H9 (cell line): ENCODE data around the gene KSR1. TPM values are rescaled to one million over a fixed set of nuclear protein-coding genes. Genes with fewer than 3 reads are reported as not detected.

Source experiments
- DNase-seq: peaks from one replicate; pipeline ENCODE4 v3.0.0-alpha.2; 2017
- H2AFZ ChIP-seq: one replicate; pipeline ENCODE4 v1.6.1; 2013; ENCODE audit warnings: mild to moderate bottlenecking, low read length, control low read depth, moderate library complexity
- H2AK5ac ChIP-seq: 2 replicates; pipeline ENCODE4 v1.6.1; 2013; ENCODE audit warnings: low read length, control low read depth, mixed read lengths; ENCODE audit not compliant: insufficient read length
- H2BK120ac ChIP-seq: one replicate; pipeline ENCODE4 v1.6.1; 2013; ENCODE audit warnings: low read depth, mild to moderate bottlenecking, low read length, control low read depth, inconsistent platforms; ENCODE audit not compliant: poor library complexity, severe bottlenecking
- H2BK12ac ChIP-seq: 2 replicates; pipeline ENCODE4 v1.6.1; 2013; ENCODE audit warnings: low read length, control low read depth, mixed read lengths, low read depth; ENCODE audit not compliant: insufficient read length
- H2BK15ac ChIP-seq: 2 replicates; pipeline ENCODE4 v1.6.1; 2013; ENCODE audit warnings: low read depth, low read length, control low read depth
- H2BK20ac ChIP-seq: one replicate; pipeline ENCODE4 v1.6.1; 2013; ENCODE audit warnings: low read depth, mild to moderate bottlenecking, low read length, control low read depth, inconsistent platforms; ENCODE audit not compliant: poor library complexity, severe bottlenecking
- H2BK5ac ChIP-seq: 2 replicates; pipeline ENCODE4 v1.6.1; 2013; ENCODE audit warnings: low read length, control low read depth, mixed read lengths; ENCODE audit not compliant: insufficient read length
- H3K14ac ChIP-seq: 2 replicates; pipeline ENCODE4 v1.6.1; 2013; ENCODE audit warnings: low read length, control low read depth; ENCODE audit not compliant: insufficient read depth
- H3K18ac ChIP-seq: 2 replicates; pipeline ENCODE4 v1.6.1; 2013; ENCODE audit warnings: low read depth, mild to moderate bottlenecking, mixed read lengths, low read length, control low read depth; ENCODE audit not compliant: insufficient read length
- H3K23ac ChIP-seq: 2 replicates; pipeline ENCODE4 v1.6.1; 2013; ENCODE audit warnings: low read length, control low read depth, mixed read lengths, low read depth; ENCODE audit not compliant: insufficient read length
- H3K23me2 ChIP-seq: 2 replicates; pipeline ENCODE4 v1.6.1; 2013; ENCODE audit warnings: low read depth, mild to moderate bottlenecking, mixed read lengths, low read length, control low read depth; ENCODE audit not compliant: insufficient read length, poor library complexity, severe bottlenecking
- H3K27ac ChIP-seq: 2 replicates; pipeline ENCODE4 v1.5.1; 2013; ENCODE audit warnings: low read length, control low read depth, mixed read lengths, low read depth; ENCODE audit not compliant: insufficient read length
- H3K27me3 ChIP-seq: 2 replicates; pipeline ENCODE4 v1.6.1; 2013; ENCODE audit warnings: low read length, control low read depth, inconsistent platforms; ENCODE audit not compliant: insufficient read depth
- H3K4ac ChIP-seq: 2 replicates; pipeline ENCODE4 v1.6.1; 2013; ENCODE audit warnings: low read depth, mild to moderate bottlenecking, control low read depth, inconsistent platforms, low read length, moderate library complexity
- H3K4me1 ChIP-seq: 2 replicates; pipeline ENCODE4 v1.6.1; 2013; ENCODE audit warnings: low read length, control low read depth, inconsistent platforms; ENCODE audit not compliant: insufficient read depth
- H3K4me2 ChIP-seq: 2 replicates; pipeline ENCODE4 v1.6.1; 2013; ENCODE audit warnings: low read length, control low read depth, mixed read lengths; ENCODE audit not compliant: insufficient read length, insufficient read depth
- H3K56ac ChIP-seq: 2 replicates; pipeline ENCODE4 v1.6.1; 2013; ENCODE audit warnings: low read depth, mild to moderate bottlenecking, mixed read lengths, low read length, control low read depth; ENCODE audit not compliant: insufficient read length
- H3K79me1 ChIP-seq: 2 replicates; pipeline ENCODE4 v1.6.1; 2013; ENCODE audit warnings: low read depth, mild to moderate bottlenecking, moderate library complexity, low read length, control low read depth, inconsistent platforms; ENCODE audit not compliant: insufficient read depth, poor library complexity, severe bottlenecking
- H3K79me2 ChIP-seq: 2 replicates; pipeline ENCODE4 v1.6.1; 2013; ENCODE audit warnings: low read length, control low read depth, inconsistent platforms; ENCODE audit not compliant: insufficient read depth
- H3K9ac ChIP-seq: 2 replicates; pipeline ENCODE4 v1.6.1; 2013; ENCODE audit warnings: low read length, control low read depth, mixed read lengths; ENCODE audit not compliant: insufficient read length; ENCODE audit errors: extremely low read depth
- H3K9me3 ChIP-seq: one replicate; pipeline ENCODE4 v1.6.1; 2013; ENCODE audit warnings: low read depth, low read length, inconsistent platforms; ENCODE audit not compliant: control insufficient read depth
- H3T11ph ChIP-seq: one replicate; pipeline ENCODE4 v1.6.1; 2013; ENCODE audit warnings: mild to moderate bottlenecking, low read length, control low read depth, inconsistent platforms
- H4K20me1 ChIP-seq: one replicate; pipeline ENCODE4 v1.6.1; 2013; ENCODE audit not compliant: control insufficient read depth, insufficient read length, insufficient read depth
- H4K5ac ChIP-seq: 2 replicates; pipeline ENCODE4 v1.6.1; 2013; ENCODE audit warnings: low read depth, mild to moderate bottlenecking, mixed read lengths, low read length, control low read depth; ENCODE audit not compliant: insufficient read length
- H4K8ac ChIP-seq: replicated peaks from 2 replicates; pipeline ENCODE4 v1.6.1; 2013; ENCODE audit warnings: low read length, control low read depth, mixed read lengths, low read depth; ENCODE audit not compliant: insufficient read length
- H4K91ac ChIP-seq: 2 replicates; pipeline ENCODE4 v1.6.1; 2013; ENCODE audit warnings: low read depth, mild to moderate bottlenecking, moderate library complexity, mixed read lengths, low read length, control low read depth; ENCODE audit not compliant: insufficient read length
- H3K27ac Mint-ChIP-seq, 3 experiments: 2 replicates in 2 of 3; 3 replicates in 1 of 3; pipeline ENCODE4 v1.8.0; 2020 to 2021; ENCODE audit warnings: mixed read lengths in 3 of 3, mild to moderate bottlenecking in 1 of 3, moderate library complexity in 1 of 3
- H3K27me3 Mint-ChIP-seq: 2 replicates; pipeline ENCODE4 v1.8.0; 2021; ENCODE audit warnings: low read depth, mild to moderate bottlenecking, moderate library complexity, mixed read lengths
- H3K36me3 Mint-ChIP-seq, 3 experiments: 2 replicates in 2 of 3; 3 replicates in 1 of 3; pipeline ENCODE4 v1.8.0; 2020 to 2021; ENCODE audit warnings: low read depth in 3 of 3, mixed read lengths in 3 of 3; ENCODE audit not compliant: insufficient read depth in 1 of 3
- H3K4me1 Mint-ChIP-seq, 2 experiments: 2 replicates each; pipeline ENCODE4 v1.8.0; 2020; ENCODE audit warnings: mixed read lengths in 2 of 2
- H3K4me3 Mint-ChIP-seq, 2 experiments: 2 replicates in 1 of 2; 3 replicates in 1 of 2; pipeline ENCODE4 v1.8.0; 2020 to 2021; ENCODE audit warnings: mild to moderate bottlenecking in 2 of 2, mixed read lengths in 2 of 2, moderate library complexity in 1 of 2
- H3K9me3 Mint-ChIP-seq, 2 experiments: 2 replicates in 1 of 2; 3 replicates in 1 of 2; pipeline ENCODE4 v1.8.0; 2020; ENCODE audit warnings: mild to moderate bottlenecking in 2 of 2, mixed read lengths in 2 of 2, moderate library complexity in 1 of 2
- WGBS: extraction: QIAGEN DNeasy Blood & Tissue Kit; methylation state at CpG from one replicate; pipeline ENCODE4 v1.1.7; 2013; ENCODE audit warnings: missing lambda C conversion rate, low lambda C conversion rate, mixed read lengths; ENCODE audit not compliant: insufficient read length; ENCODE audit errors: extremely low coverage; 5-methylcytosine and 5-hydroxymethylcytosine counted together
- total RNA-seq: library from RNA; stranded (reverse); gene quantifications from 2 replicates; pipeline ENCODE4 v1.2.1, GENCODE V29; 2021
- TF ChIP-seq, protein P1 (sequence below): fragments of 200-600 bp; sonication (generic); conservative IDR thresholded peaks from 3 replicates; pipeline ENCODE4 v1.8.0; 2021; ENCODE audit warnings: antibody characterized with exemption, mild to moderate bottlenecking

KSR1 gene
- total RNA-seq, 1 experiment from 2014 or later, result 44.9 TPM

GRCh38 chr17:27456681-27457359 lies 572 bp downstream of the KSR1 start:
- Mint-ChIP-seq H3K27me3 (peaks cover 15% of the 10 kb centered on the region), H3K27ac (no peak overlapping the region), H3K36me3 (peaks cover 0 to 2% (median 0%) of the 10 kb centered on the region in 3 experiments; a peak in 1 of 7 replicates), H3K4me1 (peaks cover 44 to 45% of the 10 kb centered on the region in 2 experiments), H3K9me3 (peaks cover 0 to 2% of the 10 kb centered on the region in 2 experiments; a peak in 2 of 5 replicates), H3K4me3 (peak overlapping the region; percentile 82 to 92)
- peak overlapping the region; percentile 42 for H3K9ac ChIP-seq
- H4K20me1 ChIP-seq, result no peaks in the 10 kb centered on the region
- no peak overlapping the region for H3K27ac ChIP-seq
- H3K18ac ChIP-seq, result no peak overlapping the region
- no peak overlapping the region for H2AFZ ChIP-seq
- no peak overlapping the region for H2BK15ac ChIP-seq
- H3K14ac ChIP-seq, result 0 out of 2 replicates have a peak overlapping the region, but pooled peaks have one; percentile 9
- H3K4me2 ChIP-seq, result peak overlapping the region; percentile 64
- no peak overlapping the region for H3K4ac ChIP-seq
- H2BK5ac ChIP-seq, result no peak overlapping the region
- H4K8ac ChIP-seq, result no peak overlapping the region
- H4K5ac ChIP-seq, result no peak overlapping the region
- TF ChIP-seq, protein P1, sequence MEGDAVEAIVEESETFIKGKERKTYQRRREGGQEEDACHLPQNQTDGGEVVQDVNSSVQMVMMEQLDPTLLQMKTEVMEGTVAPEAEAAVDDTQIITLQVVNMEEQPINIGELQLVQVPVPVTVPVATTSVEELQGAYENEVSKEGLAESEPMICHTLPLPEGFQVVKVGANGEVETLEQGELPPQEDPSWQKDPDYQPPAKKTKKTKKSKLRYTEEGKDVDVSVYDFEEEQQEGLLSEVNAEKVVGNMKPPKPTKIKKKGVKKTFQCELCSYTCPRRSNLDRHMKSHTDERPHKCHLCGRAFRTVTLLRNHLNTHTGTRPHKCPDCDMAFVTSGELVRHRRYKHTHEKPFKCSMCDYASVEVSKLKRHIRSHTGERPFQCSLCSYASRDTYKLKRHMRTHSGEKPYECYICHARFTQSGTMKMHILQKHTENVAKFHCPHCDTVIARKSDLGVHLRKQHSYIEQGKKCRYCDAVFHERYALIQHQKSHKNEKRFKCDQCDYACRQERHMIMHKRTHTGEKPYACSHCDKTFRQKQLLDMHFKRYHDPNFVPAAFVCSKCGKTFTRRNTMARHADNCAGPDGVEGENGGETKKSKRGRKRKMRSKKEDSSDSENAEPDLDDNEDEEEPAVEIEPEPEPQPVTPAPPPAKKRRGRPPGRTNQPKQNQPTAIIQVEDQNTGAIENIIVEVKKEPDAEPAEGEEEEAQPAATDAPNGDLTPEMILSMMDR, result no peak
- H3K23me2 ChIP-seq, result peaks cover 11% of the 10 kb centered on the region
- H3T11ph ChIP-seq, result no peak overlapping the region
- no peak overlapping the region for H3K23ac ChIP-seq
- H3K79me1 ChIP-seq, result no peaks in the 10 kb centered on the region
- DNase-seq, result no peak
- no peak overlapping the region for H4K91ac ChIP-seq
- no peak overlapping the region for H2BK20ac ChIP-seq
- no peaks in the 10 kb centered on the region; the same call in 1 of the 2 replicates for H3K27me3 ChIP-seq
- WGBS, result no CpG with 5 or more reads among the region's 57 CpGs
- H2BK12ac ChIP-seq, result no peak overlapping the region
- H2BK120ac ChIP-seq, result no peak overlapping the region
- peaks cover 7% of the 10 kb centered on the region; the same call in 1 of the 2 replicates for H3K4me1 ChIP-seq
- H3K79me2 ChIP-seq, result peaks cover 15% of the 10 kb centered on the region; the same call in 1 of the 2 replicates
- no peak overlapping the region for H2AK5ac ChIP-seq
- H3K9me3 ChIP-seq, result no peaks in the 10 kb centered on the region
- no peak overlapping the region for H3K56ac ChIP-seq
